Spinal cord (tissue), 10 donors: Measurements from ENCODE around the gene PRKCE. TPM values are rescaled to one million over a fixed set of nuclear protein-coding genes. Genes with fewer than 3 reads are reported as not detected.
A peak's percentile ranks its signal among the peaks of the same experiment; 100 is the strongest.

Source experiments
- DNase-seq, 6 donors: peaks; one replicate each; pipeline versions ENCODE4 v3.0.0 to v3.0.0-alpha.2; 2013 to 2015; ENCODE audit warnings: low spot score in 6 of 6, low read depth in 4 of 6
- H3K27ac ChIP-seq: one replicate; pipeline ENCODE4 v1.5.1; 2013; ENCODE audit warnings: low read depth, low read length, control low read depth
- H3K27me3 ChIP-seq: one replicate; pipeline ENCODE4 v1.6.1; 2013; ENCODE audit warnings: low read length; ENCODE audit not compliant: control insufficient read depth, insufficient read depth
- H3K36me3 ChIP-seq: one replicate; pipeline ENCODE4 v1.6.1; 2013; ENCODE audit warnings: low read length; ENCODE audit not compliant: control insufficient read depth, insufficient read depth
- H3K4me1 ChIP-seq: one replicate; pipeline ENCODE4 v1.6.1; 2013; ENCODE audit warnings: low read length; ENCODE audit not compliant: control insufficient read depth, insufficient read depth
- H3K4me3 ChIP-seq: one replicate; pipeline ENCODE4 v1.5.1; 2013; ENCODE audit warnings: low read depth, low read length, control low read depth
- H3K9me3 ChIP-seq: one replicate; pipeline ENCODE4 v1.6.1; 2013; ENCODE audit warnings: low read length; ENCODE audit not compliant: control insufficient read depth, insufficient read depth
- WGBS: methylation state at CpG from one replicate; pipeline ENCODE4 v1.1.5; 2013; ENCODE audit warnings: missing lambda C conversion rate; ENCODE audit not compliant: insufficient coverage; 5-methylcytosine and 5-hydroxymethylcytosine counted together
- polyA plus RNA-seq, 2 donors: library from polyadenylated mRNA; unstranded; fragments of 120-200 nt; gene quantifications; one replicate each; pipeline ENCODE4 v1.2.1, GENCODE V29; 2013; ENCODE audit not compliant: insufficient read length in 2 of 2
- total RNA-seq, 2 donors: library from RNA; depleted of rRNA in 1 of 2; stranded (reverse); fragments of 120-200 nt in 1 of 2; fragments of >200 nt in 1 of 2; gene quantifications; one replicate each; pipeline versions ENCODE4 v1.2.3 to v1.2.4, GENCODE V29; 2013 to 2014
- donor health status: healthy.

Gene PRKCE
- total and polyA plus RNA-seq, 4 donors = 22.9 to 48.5 (median 37.4) TPM

GRCh38 chr2:45799679-45800381 lies 148.4 kb downstream of the PRKCE start:
- WGBS = 97% methylated on average over 4 of the region's 5 CpGs
- Histone ChIP-seq H3K36me3 (no peaks in the 10 kb centered on the region), H3K27me3 (no peaks in the 10 kb centered on the region), H3K4me1 (peaks cover 3% of the 10 kb centered on the region), H3K9me3 (no peaks in the 10 kb centered on the region), H3K4me3 (no peak overlapping the region), H3K27ac (no peak overlapping the region)
- DNase-seq = no peak

DNA sequence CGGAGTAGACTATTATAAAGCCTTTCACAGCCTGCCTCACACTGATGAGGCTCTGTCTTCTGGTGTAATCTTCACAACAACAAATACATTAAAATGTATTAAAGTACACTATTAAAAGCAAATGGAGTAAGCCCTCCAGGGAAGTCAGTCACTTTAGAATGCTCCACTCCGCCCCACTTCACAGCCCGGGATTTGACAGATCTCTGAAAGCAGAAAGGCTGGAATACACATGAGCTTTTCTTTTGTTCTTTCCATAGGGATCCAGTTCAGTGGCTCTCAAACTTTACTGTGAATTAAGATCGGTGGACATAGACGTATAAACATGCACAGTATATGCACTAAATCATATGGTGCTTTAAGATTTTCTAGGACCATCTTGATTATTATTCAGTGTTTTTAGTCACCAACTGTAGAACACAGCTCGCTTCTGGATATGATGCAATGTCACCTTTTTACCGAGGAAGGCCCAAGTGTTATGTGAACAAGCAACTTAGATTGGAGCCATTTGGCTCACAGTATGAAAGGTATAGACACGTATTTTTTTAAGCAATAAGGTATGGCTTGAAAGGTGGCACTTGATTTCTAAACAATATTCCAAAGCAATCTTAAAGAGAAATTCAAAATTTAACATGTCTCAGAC lies 151.1 kb downstream of the PRKCE start:
- H3K4me1 ChIP-seq = no peaks in the 10 kb centered on the region
- no CpG with 5 or more reads among the region's 8 CpGs for WGBS
- H3K27ac ChIP-seq = no peak overlapping the region
- no peaks in the 10 kb centered on the region for H3K9me3 ChIP-seq
- no peak for DNase-seq
- H3K4me3 ChIP-seq = no peak overlapping the region
- no peaks in the 10 kb centered on the region for H3K36me3 ChIP-seq
- no peaks in the 10 kb centered on the region for H3K27me3 ChIP-seq

- Histone ChIP-seq H3K27me3 (no peaks in the 10 kb centered on the region), H3K4me3 (no peak overlapping the region), H3K27ac (no peak overlapping the region), H3K9me3 (no peaks in the 10 kb centered on the region), H3K36me3 (no peaks in the 10 kb centered on the region), H3K4me1 (no peaks in the 10 kb centered on the region)
- DNase-seq = no peak
- WGBS = 100% methylated on average over 3 of the region's 6 CpGs
These were observed 153.7 kb downstream of the PRKCE start for GRCh38 chr2:45804987-45805755.

GRCh38 chr2:45806563-45807358 lies 155.3 kb downstream of the PRKCE start:
- WGBS = 77% methylated on average over 6 of the region's 8 CpGs
- H3K27me3 ChIP-seq = no peaks in the 10 kb centered on the region
- no peak overlapping the region for H3K27ac ChIP-seq

DNA sequence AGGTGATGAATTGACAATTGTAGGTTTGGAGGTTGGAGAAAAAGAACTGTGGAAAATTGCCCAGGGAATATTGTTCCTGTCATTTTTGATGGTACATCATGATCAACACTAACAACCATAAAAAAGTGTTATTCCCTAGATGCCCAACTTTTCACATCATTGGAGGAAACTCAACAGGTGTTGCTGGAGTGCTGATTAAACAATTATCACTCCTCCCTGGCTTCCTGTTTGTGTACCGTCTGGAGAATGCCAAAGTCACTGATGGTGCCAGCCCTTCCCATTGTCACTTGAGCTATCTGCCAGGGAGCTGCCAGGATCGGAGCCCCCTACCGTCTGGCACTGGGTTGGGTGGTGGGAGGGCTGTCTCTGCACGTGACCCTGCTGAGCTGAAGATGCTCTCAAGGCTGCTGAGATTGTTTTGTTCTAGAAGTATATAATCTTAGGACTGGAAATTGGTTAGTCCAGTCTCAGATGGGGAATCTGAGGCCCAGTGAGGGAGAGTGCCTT lies 156.9 kb downstream of the PRKCE start:
- Histone ChIP-seq H3K27ac (no peak overlapping the region), H3K4me1 (peaks cover 6% of the 10 kb centered on the region), H3K4me3 (no peak overlapping the region), H3K9me3 (no peaks in the 10 kb centered on the region), H3K27me3 (no peaks in the 10 kb centered on the region), H3K36me3 (no peaks in the 10 kb centered on the region)
- WGBS = 51% methylated on average over 4 of the region's 4 CpGs
- peak in 1 of 6 donors; percentile 68 for DNase-seq

More at GRCh38 chr2:45806563-45807358, 155.3 kb downstream of the PRKCE start:
- Histone ChIP-seq H3K36me3 (no peaks in the 10 kb centered on the region), H3K4me1 (no peaks in the 10 kb centered on the region), H3K4me3 (no peak overlapping the region), H3K9me3 (no peaks in the 10 kb centered on the region)
- no peak for DNase-seq

GRCh38 chr2:45809205-45809604 lies 157.7 kb downstream of the PRKCE start:
- Histone ChIP-seq H3K4me1 (peaks cover 15% of the 10 kb centered on the region), H3K27ac (no peak overlapping the region), H3K4me3 (no peak overlapping the region), H3K27me3 (no peaks in the 10 kb centered on the region), H3K9me3 (no peaks in the 10 kb centered on the region), H3K36me3 (no peaks in the 10 kb centered on the region)
- DNase-seq = no peak
- WGBS = 89% methylated on average over 2 of the region's 4 CpGs

GRCh38 chr2:45812011-45812500 lies 160.6 kb downstream of the PRKCE start:
- no peaks in the 10 kb centered on the region for H3K27me3 ChIP-seq
- H3K9me3 ChIP-seq = no peaks in the 10 kb centered on the region
- DNase-seq = no peak
- H3K4me1 ChIP-seq = peaks cover 17% of the 10 kb centered on the region
- peak overlapping the region; percentile 68 for H3K27ac ChIP-seq
- no peaks in the 10 kb centered on the region for H3K36me3 ChIP-seq
- 85% methylated on average over 3 of the region's 3 CpGs for WGBS
- H3K4me3 ChIP-seq = no peak overlapping the region

- no peaks in the 10 kb centered on the region for H3K36me3 ChIP-seq
- DNase-seq = peak in 2 of 6 donors; percentile 77 to 78
- H3K27ac ChIP-seq = peak overlapping the region; percentile 68
- H3K9me3 ChIP-seq = no peaks in the 10 kb centered on the region
- no peak overlapping the region for H3K4me3 ChIP-seq
- 37% methylated on average over 11 of the region's 13 CpGs for WGBS
- peaks cover 17% of the 10 kb centered on the region for H3K4me1 ChIP-seq
- no peaks in the 10 kb centered on the region for H3K27me3 ChIP-seq
These were observed 161.8 kb downstream of the PRKCE start for GRCh38 chr2:45813003-45813941.
